A549 (cell line): ENCODE data around the gene RTL1. TPM values are rescaled to one million over a fixed set of nuclear protein-coding genes. Genes with fewer than 3 reads are reported as not detected.

Experiments used
- ATAC-seq, 2 experiments: fragments of 200-7000 bp in 1 of 2; fragments of >200 bp in 1 of 2; cut with Nextera tagmentation in 1 of 2; cut with Tn5 transposase in 1 of 2; 3 replicates each; pipeline versions ENCODE4 v1.8.0 to v1.9.1; 2018 to 2020; ENCODE audit warnings: mild to moderate bottlenecking in 1 of 2, moderate library complexity in 1 of 2
- CTCF ChIA-PET: fragments of 300-600 bp; sonication (Branson Sonifier 250); formaldehyde crosslinking; extraction: SDS; loops from one replicate; lab custom pipeline; 2021; ENCODE audit warnings: antibody characterized with exemption, inconsistent platforms; lab: Yijun Ruan, JAX
- POLR2A ChIA-PET: fragments of 350-600 bp; formaldehyde crosslinking; extraction: SDS; loops from one replicate; lab custom pipeline; 2021; ENCODE audit warnings: antibody characterized with exemption, inconsistent platforms; lab: Yijun Ruan, JAX
- DNase-seq, 2 experiments: peaks; one replicate each; pipeline versions ENCODE4 v3.0.0 to v3.0.0-alpha.2; 2011 to 2016; ENCODE audit warnings: low read depth in 1 of 2, low spot score in 1 of 2
- FAIRE-seq: peaks from 2 replicates; lab custom pipeline; 2011; peaks lifted over from hg19 to GRCh38; lab: Jason Lieb, UNC
- H3K27ac ChIP-seq, 2 experiments: fragments of >200 bp; sonication (Bioruptor Twin); formaldehyde crosslinking; 3 replicates each; pipeline ENCODE4 v1.5.1; 2016 to 2017
- H3K4me1 ChIP-seq: fragments of >200 bp; sonication (Bioruptor Twin); formaldehyde crosslinking; 3 replicates; pipeline ENCODE4 v1.6.1; 2016
- H3K4me2 ChIP-seq: fragments of >200 bp; sonication (Bioruptor Twin); formaldehyde crosslinking; 3 replicates; pipeline ENCODE4 v1.6.1; 2016
- H3K4me3 ChIP-seq: fragments of >200 bp; sonication (Bioruptor Twin); formaldehyde crosslinking; 3 replicates; pipeline ENCODE4 v1.5.1; 2016
- H3K9me3 ChIP-seq: fragments of >200 bp; sonication (Bioruptor Twin); formaldehyde crosslinking; 3 replicates; pipeline ENCODE4 v1.6.1; 2016
- ATOH8 ChIP-seq: fragments of 250-450 bp; sonication (Bioruptor Pico); IDR thresholded peaks from 2 replicates; pipeline ENCODE4 v1.5.0; 2020; ENCODE audit warnings: low read depth, mild to moderate bottlenecking, moderate library complexity
- BHLHE40 ChIP-seq: IDR thresholded peaks from 2 replicates; pipeline ENCODE4 v1.6.1; 2012; ENCODE audit warnings: low read depth, low read length, inconsistent platforms
- E2F6 ChIP-seq: IDR thresholded peaks from 2 replicates; pipeline ENCODE4 v1.6.1; 2012; ENCODE audit warnings: low read depth, borderline replicate concordance
- EHMT2 ChIP-seq: fragments of 200-600 bp; sonication (generic); IDR thresholded peaks from 2 replicates; pipeline ENCODE4 v1.6.1; 2016; ENCODE audit warnings: antibody characterized with exemption, low read depth, mild to moderate bottlenecking, moderate library complexity
- ESRRA ChIP-seq: fragments of 150-350 bp; IDR thresholded peaks from 2 replicates; pipeline ENCODE4 v1.6.1; 2014; ENCODE audit warnings: mild to moderate bottlenecking, low read length, borderline replicate concordance
- GATA3 ChIP-seq: IDR thresholded peaks from 2 replicates; pipeline ENCODE4 v1.6.1; 2012; ENCODE audit warnings: borderline replicate concordance
- HDAC2 ChIP-seq: fragments of 200-600 bp; sonication (generic); IDR thresholded peaks from 2 replicates; pipeline ENCODE4 v1.6.1; 2016
- HES2 ChIP-seq: fragments of >200 bp; sonication (Bioruptor Twin); formaldehyde crosslinking; IDR thresholded peaks from 2 replicates; pipeline ENCODE4 v1.6.1; 2016
- HEYL ChIP-seq: fragments of 250-450 bp; sonication (Bioruptor Pico); IDR thresholded peaks from 2 replicates; pipeline ENCODE4 v1.8.0; 2021; ENCODE audit warnings: mild to moderate bottlenecking, moderate library complexity
- HOXA7 ChIP-seq: fragments of 250-450 bp; sonication (Bioruptor Pico); IDR thresholded peaks from 2 replicates; pipeline ENCODE4 v1.5.0; 2020; ENCODE audit warnings: mild to moderate bottlenecking, moderate library complexity
- JUN ChIP-seq, 2 experiments: fragments of >200 bp; sonication (Bioruptor Twin); formaldehyde crosslinking; IDR thresholded peaks; 2 replicates in 1 of 2; 3 replicates in 1 of 2; pipeline ENCODE4 v1.6.1; 2016 to 2017
- JUNB ChIP-seq: fragments of >200 bp; sonication (Bioruptor Twin); formaldehyde crosslinking; IDR thresholded peaks from 2 replicates; pipeline ENCODE4 v1.6.1; 2016
- KDM1A ChIP-seq: fragments of 200-600 bp; sonication (generic); IDR thresholded peaks from 2 replicates; pipeline ENCODE4 v1.6.1; 2016; ENCODE audit warnings: low read depth, mild to moderate bottlenecking
- MAFK ChIP-seq: fragments of 450-650 bp; IDR thresholded peaks from 2 replicates; pipeline ENCODE4 v1.6.1; 2014; ENCODE audit not compliant: partially characterized antibody
- MAX ChIP-seq: IDR thresholded peaks from 2 replicates; pipeline ENCODE4 v1.6.1; 2012
- NFE2L2 ChIP-seq: fragments of 150-350 bp; conservative IDR thresholded peaks from 2 replicates; pipeline ENCODE4 v1.6.1; 2014; ENCODE audit warnings: low read length
- PBX3 ChIP-seq: IDR thresholded peaks from 2 replicates; pipeline ENCODE4 v1.6.1; 2012
- RCOR1 ChIP-seq: fragments of 150-350 bp; IDR thresholded peaks from 2 replicates; pipeline ENCODE4 v1.6.1; 2014; ENCODE audit warnings: antibody characterized with exemption, low read length, low read depth
- SREBF2 ChIP-seq: fragments of 450-650 bp; IDR thresholded peaks from 2 replicates; pipeline ENCODE4 v1.6.1; 2014; ENCODE audit warnings: mild to moderate bottlenecking, moderate library complexity
- TFCP2L1 ChIP-seq: fragments of 250-450 bp; sonication (Bioruptor Pico); IDR thresholded peaks from 2 replicates; pipeline ENCODE4 v1.5.0; 2021; ENCODE audit warnings: mild to moderate bottlenecking
- USF2 ChIP-seq: fragments of 450-650 bp; IDR thresholded peaks from 2 replicates; pipeline ENCODE4 v1.6.1; 2014; ENCODE audit warnings: antibody characterized with exemption
- ZFP36 ChIP-seq: fragments of 450-650 bp; IDR thresholded peaks from 2 replicates; pipeline ENCODE4 v1.6.1; 2014; ENCODE audit warnings: borderline replicate concordance; ENCODE audit not compliant: partially characterized antibody
- ZNF302 ChIP-seq: fragments of 250-450 bp; sonication (Bioruptor Pico); IDR thresholded peaks from 2 replicates; pipeline ENCODE4 v1.9.0; 2021; ENCODE audit warnings: inconsistent platforms, mild to moderate bottlenecking, moderate library complexity
- ZSCAN20 ChIP-seq: fragments of 250-450 bp; sonication (Bioruptor Pico); IDR thresholded peaks from 2 replicates; pipeline ENCODE4 v1.8.0; 2022; ENCODE audit warnings: mild to moderate bottlenecking, moderate library complexity
- WGBS: methylation state at CpG from one replicate; pipeline ENCODE4 v1.1.6; 2017; ENCODE audit errors: missing lambda C conversion rate; 5-methylcytosine and 5-hydroxymethylcytosine counted together
- polyA plus RNA-seq, 4 experiments: library from polyadenylated mRNA; depleted of rRNA in 3 of 4; stranded (reverse); fragments of >200 nt; fragmentation: RNase III in 1 of 4; extraction: RNeasy Plus Mini Kit Qiagen cat#74134 plus additional on column Dnase treatment in 1 of 4; gene quantifications; 2 replicates in 3 of 4; 3 replicates in 1 of 4; pipeline ENCODE4 v1.2.3, GENCODE V29; 2011 to 2017

Gene RTL1
- polyA plus RNA-seq, 2 of the 4 experiments (the other 2 are of a cell fraction) = 0.01 TPM; not detected in 1

- ATAC-seq (no peak), FAIRE-seq (no peak)
Measured at GRCh38 chr14:100885196-100885595, 18.3 kb downstream of the RTL1 start.

GRCh38 chr14:100884456-100884855, 19.1 kb downstream of the RTL1 start:
- TF ChIP-seq JUNB (no peak), ZSCAN20 (CRISPR knock-in tag) (no peak), MAX (no peak), HDAC2 (no peak), ZNF302 (CRISPR knock-in tag) (no peak), HOXA7 (CRISPR knock-in tag) (no peak), JUN (IDR thresholded peaks at IDR 0.05) (no peak), ATOH8 (no peak), KDM1A (no peak), NFE2L2 (no peak), TFCP2L1 (CRISPR knock-in tag) (no peak), GATA3 (no peak), BHLHE40 (no peak), MAFK (no peak), SREBF2 (no peak), ZFP36 (no peak), USF2 (no peak), E2F6 (no peak), HEYL (CRISPR knock-in tag) (no peak), EHMT2 (no peak)
- no peaks in the 10 kb centered on the region for H3K4me1 ChIP-seq
- ChIA-PET CTCF (no interaction called here), POLR2A (no interaction called here)
- DNase-seq (no peak), ATAC-seq (no peak), FAIRE-seq (no peak)
- no peak overlapping the region for H3K4me3 ChIP-seq
- H3K27ac ChIP-seq = no peak overlapping the region
- 77% methylated on average over 13 of the region's 13 CpGs for WGBS
- H3K9me3 ChIP-seq = no peaks in the 10 kb centered on the region
- H3K4me2 ChIP-seq = no peak overlapping the region

More at GRCh38 chr14:100885196-100885595, 18.3 kb downstream of the RTL1 start:
- 95% methylated on average over 2 of the region's 2 CpGs for WGBS
- no peak for TF ChIP-seq ESRRA
- TF ChIP-seq HES2 = no peak
- TF ChIP-seq RCOR1 = no peak
- TF ChIP-seq PBX3 = no peak
- TF ChIP-seq HDAC2 = no peak
- no peak for TF ChIP-seq HOXA7 (CRISPR knock-in tag)
- no peaks in the 10 kb centered on the region for H3K4me1 ChIP-seq
- DNase-seq = no peak
- H3K9me3 ChIP-seq = no peaks in the 10 kb centered on the region
- ChIA-PET CTCF (interaction anchor here (0.8 kb wide), 1 partner anchor 318 kb away, joined by 3 read pairs; no protein-coding TSS in a partner anchor), POLR2A (no interaction called here)
- H3K4me3 ChIP-seq = no peak overlapping the region
- H3K27ac ChIP-seq = no peak overlapping the region
- H3K4me2 ChIP-seq = no peak overlapping the region
